Hematopoietic multipotent progenitor cell treated with erythropoietin and hydrocortisone succinate and interleukin-3 and kit ligand, for 4 days (in vitro differentiated cells): ENCODE data around the gene CDC42EP2.

ENCODE experiments used
- DNase-seq: peaks from one replicate; pipeline ENCODE4 v3.0.0-alpha.2; 2015

CDC42EP2 gene, protein sequence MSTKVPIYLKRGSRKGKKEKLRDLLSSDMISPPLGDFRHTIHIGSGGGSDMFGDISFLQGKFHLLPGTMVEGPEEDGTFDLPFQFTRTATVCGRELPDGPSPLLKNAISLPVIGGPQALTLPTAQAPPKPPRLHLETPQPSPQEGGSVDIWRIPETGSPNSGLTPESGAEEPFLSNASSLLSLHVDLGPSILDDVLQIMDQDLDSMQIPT

DNA sequence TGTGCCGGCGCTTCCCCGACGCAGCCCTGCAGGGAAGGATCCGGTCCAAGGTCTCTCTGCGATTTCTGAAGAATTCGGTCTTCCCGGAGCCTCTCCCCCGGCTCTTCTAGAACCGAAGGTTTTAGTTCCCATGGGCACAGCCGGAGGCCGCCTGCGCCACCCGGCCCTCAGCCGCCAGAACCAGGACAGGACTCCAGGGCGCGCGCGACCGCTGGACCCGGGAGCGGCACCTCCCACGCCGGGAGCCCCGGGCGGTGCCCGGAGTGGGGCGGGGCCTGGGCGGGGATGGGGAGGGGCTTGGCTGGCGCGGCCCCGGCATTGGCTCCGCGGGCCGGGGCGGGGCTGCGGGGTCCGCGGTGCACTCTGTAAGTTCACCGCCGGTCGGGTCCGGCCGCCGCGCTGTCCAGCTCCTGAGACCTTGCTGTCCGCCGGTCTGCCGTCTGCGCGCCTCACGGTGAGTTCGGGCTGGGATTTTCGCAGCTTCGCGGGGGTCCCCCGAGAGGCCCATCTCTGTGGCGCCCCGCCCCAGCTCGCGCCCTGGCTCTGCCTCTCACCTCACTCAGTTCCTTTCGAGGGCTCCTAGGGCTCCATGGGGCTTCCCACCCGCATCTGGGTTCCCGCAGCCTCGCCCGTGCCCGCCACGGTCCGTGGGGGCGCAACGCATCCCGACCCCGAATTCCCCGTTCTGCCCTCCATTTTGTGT, at the start of gene CDC42EP2:
Gene CDC42EP2 (plus strand): TSS at position 366 of the 703 bp plus-strand sequence. CDS start 6,033 bp downstream, outside the sequence.
- peak; percentile 86 for DNase-seq

DNA sequence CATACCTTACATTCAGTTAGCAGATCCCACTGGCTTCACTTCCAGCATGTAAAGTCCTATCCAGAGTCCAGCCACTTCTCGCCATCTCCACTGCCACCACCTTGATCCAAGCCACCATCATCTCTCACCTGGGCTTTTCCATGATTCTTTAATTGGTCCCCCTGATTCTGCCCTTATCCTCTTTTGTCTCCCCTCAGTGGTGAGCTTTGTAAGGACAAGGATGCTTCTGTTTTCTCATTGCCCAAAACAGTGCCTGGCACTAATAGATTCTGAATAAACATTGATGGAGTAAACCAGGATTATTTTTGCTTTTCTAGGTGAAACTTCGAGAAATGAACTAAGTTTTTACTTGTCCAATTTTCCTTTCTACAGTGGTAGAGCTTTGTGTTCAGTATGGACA, 48.5 kb upstream of the CDC42EP2 start:
- DNase-seq: peak; percentile 41

DNA sequence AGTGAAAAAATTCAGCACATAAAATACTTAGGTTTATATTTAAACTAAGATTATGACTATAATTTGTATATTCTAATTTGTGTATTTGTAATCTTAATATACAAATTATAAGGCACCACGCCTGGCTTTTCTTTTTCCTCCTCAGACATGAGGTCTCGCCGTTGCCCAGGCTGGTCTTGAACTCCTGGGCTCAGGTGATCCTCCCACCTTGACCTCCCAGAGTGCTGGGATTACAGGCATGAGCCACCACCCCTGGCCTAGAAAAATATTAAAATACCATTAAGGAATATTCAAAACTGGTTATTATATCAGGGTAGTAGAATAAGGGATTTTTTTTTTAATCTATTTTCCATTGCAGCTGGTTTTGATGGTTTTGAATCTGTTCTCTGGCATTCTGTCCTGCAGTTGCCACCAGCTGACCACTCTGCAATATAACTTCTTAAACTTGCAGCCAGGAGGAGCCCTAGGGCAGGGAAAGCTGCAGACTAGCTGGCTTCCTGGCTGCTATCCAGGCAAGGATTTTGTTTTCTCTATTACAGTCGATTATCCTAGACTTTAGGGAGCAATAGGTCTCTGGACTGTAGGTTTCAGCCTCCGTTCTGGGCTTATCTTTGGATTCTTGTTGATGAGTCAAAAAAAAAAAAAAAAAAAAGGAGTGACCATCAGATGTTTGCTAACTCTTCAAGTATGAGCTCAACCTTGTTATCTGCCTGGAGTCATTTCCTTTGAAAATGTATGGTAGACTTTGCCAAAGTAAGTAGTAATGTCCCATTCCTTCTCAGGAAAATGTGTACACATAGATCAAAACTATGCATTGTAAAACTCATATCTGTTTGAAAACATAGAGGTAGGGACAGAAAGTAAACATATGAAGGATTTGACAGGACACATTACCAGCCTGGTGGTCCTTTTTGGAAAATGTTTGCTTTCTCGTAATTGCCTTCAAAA, 39.7 kb upstream of the CDC42EP2 start:
- peak; percentile 84 for DNase-seq

DNA sequence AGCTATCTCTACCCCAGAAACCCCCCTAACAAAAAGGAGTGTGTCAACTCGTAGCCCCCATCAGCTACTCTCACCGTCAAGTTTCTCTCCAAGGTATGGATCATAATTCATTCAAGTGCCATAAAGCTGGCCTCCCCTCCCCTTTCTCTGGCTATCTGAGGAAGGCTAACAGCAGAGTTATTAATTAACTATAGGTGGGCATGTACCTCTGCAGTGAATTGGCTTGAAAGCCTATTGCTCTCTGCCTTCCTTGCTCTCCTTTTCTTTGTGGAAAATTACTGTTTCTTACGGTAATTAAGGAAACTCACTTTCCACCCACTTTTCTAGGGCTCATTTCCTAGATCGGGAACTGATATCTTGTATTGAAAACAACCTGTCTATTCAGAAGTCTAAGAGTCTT, 38.8 kb upstream of the CDC42EP2 start:
- DNase-seq: no peak

DNA sequence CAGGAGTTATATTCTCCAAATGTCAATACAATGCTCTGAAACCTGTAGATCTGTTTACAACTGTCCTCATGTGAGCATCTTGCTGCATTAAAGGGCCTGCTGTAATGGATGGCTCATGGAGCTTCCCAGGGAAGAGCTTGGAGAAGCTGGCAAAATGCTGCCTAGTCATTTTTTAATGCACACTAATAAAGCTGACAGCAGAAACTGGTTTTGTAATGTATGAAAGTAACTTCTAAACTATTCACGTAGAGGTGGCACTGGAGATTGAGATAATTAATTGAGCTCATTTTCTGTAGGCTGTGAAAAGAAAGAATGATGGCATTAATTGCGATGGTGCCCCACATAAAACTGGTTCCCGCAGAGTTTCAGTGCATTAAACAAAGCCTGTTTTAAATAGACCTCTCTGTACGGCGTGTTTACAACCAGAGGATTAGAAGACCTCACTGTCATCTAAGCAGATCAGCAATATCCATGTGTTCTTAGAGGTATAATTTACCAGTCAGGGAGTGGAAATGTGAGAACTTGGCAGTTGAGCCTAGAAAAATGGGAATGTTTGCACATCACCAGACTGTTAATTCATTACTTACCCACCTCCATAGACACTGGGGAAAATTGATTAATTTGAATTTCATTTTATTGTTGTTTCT, 36.9 kb upstream of the CDC42EP2 start:
- no peak for DNase-seq

DNA sequence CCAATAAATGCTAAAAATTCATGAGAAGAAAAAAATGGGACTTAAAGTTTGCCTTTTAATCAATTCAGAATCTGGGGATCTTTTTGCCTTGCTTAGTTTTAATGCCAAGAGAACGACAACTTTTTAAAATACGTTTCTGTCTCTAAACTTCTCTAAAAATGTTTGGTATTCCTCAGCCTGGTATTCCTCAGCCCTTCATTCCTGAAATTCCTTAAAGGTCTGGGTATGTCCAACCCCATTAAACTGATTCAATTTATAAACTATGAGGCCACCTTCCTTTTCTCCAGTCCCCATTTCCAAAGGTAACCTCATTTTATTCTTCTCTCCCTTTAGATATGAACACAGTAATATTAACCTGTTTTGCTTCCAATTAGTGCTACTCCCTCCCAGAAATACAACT, 36.3 kb upstream of the CDC42EP2 start:
- DNase-seq: no peak

DNA sequence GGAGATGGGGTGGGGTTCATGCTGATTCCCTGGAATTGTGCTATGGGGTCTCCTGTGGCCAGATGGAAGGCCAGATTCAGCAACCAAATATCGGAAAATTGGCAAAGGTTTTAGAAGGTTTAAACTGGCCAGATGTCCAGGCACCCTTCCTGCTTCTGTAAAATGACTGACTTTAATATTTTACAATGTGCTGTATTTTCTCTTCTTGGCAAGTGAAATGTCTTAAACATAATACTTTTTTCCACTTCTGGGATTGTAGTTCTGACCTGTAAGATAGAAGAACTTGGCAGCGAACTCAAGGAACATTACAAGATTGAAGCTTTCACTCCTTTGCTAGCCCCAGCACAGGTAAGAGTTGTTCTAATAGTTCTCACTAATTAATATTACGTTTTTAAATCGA, 35.4 kb upstream of the CDC42EP2 start:
- no peak for DNase-seq

DNA sequence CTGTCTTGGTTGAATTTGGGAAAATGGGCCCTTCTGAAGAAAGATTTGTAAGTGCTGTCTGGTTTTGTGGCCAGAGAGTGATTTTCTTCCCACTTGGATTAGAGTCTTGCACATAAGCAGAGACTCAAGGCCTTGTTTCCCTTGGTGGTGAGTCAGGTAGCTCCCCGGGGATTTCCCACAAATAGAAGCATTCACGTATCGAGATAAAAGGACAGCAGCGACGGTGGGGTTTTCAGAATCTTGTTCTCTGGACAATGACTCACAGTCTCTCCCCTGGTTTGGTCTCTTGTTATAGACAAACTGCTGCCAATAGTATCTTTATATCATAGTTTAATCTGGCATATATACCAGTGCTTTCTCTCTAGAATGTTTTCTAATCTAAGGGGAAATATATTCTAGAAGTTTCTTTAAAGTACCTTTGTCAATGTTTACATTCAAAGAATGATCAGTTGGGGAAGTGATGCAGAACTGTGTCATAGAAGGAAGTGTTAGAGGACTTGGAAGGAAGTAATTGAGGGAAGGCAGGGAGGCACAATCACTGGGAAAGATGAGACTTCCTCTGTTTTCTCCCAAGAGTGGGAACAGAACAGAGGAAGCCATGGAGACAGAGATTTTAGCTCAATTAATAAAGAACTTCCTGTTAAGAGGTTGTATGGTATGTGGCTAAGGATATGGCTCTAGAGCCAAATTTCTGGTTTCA, 34.8 kb upstream of the CDC42EP2 start:
- no peak for DNase-seq

DNA sequence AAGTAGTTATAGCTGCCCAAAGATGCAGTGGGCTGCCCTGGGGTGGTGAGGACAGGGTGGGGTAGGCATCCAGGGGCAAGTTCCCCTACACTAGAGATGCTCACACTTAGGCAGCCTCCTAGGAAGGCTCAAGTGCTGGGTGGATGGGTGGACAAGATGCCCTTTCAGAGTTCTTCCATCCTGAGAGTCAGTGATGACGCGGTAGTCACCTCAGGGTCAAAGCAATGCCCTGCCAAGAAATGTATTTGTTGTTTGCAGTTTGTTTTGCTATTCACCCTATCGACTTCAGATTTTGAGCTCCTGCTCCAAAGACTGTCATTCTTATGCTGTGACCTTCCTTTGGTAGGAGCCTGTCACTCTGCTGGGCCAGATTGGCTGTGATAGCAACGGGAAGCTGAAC, 34.0 kb upstream of the CDC42EP2 start:
- DNase-seq: no peak

DNA sequence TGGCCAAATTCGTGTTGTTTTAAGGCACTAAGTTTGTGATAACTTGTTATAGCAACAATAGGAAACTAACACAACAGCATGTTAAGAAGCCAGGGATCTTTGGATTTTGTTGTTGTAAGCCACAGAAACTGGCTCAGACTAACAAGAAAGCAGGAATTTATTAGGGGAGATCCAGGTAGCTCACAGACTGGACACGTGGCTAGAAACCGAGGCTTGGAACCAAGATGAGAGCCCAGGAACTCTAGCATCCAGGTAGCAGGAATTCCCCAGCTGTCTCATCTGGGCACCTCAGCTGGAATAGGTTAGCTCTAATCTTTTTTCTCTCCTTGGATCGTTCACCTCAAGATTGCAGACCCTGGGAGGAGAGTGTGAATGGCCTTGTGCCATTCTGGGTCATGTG, 28.0 kb upstream of the CDC42EP2 start:
- DNase-seq: no peak

DNA sequence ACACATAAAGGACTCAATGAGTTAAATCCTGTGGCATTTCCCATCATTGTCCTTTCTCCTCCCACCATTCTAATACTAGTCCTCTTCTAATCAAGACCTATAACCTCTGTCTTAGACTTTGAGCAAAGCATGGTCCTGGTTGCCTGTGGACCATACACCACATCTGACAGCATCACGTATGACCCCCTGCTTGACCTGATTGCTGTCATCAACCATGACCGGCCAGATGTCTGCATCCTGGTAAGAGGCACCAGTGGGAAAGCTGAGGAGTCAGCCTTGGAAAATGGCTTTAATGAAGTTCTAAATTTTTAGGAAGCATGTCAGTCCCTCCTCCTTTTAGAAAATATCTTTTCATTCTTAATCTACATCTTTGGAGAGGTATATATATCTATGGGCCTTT, 27.1 kb upstream of the CDC42EP2 start:
- DNase-seq: no peak

DNA sequence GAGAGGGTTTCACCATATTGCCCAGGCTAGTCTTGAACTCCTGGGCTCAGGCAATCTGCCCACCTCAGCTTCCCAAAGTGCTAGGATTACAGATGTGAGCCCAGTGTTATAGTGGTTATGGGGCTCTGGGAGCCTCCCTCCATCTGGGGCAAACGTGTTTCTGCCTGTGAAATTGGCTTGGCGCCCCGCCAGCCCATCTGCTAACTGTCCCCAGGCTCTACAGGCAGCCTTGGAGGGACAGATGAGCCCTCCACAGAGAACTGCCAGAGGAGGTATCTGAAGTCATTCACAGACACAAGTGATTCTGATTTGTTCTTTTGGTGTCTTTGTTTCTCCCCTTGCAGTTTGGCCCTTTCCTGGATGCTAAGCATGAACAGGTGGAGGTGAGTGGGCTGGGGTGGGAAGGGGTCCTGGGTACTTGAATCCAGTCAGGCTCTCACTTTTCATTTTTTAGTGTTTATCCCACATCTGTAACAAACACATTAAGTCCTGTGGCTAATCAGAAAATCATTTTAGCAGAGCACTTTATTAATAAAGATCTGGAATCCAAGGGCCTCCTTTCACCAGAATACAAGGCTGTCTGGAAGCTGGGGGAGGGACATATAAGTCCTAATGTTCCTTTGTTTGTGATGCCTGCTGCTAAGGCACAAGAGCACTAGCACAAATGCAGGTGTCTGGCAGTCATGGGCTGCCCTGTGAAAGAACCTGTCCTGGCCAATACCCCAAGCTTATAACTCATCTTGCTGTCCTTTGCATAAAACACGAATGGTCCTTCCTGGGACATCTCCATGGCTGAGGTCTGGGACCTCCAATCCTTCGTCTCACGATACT, 25.7 kb upstream of the CDC42EP2 start:
- peak; percentile 61 for DNase-seq

DNA sequence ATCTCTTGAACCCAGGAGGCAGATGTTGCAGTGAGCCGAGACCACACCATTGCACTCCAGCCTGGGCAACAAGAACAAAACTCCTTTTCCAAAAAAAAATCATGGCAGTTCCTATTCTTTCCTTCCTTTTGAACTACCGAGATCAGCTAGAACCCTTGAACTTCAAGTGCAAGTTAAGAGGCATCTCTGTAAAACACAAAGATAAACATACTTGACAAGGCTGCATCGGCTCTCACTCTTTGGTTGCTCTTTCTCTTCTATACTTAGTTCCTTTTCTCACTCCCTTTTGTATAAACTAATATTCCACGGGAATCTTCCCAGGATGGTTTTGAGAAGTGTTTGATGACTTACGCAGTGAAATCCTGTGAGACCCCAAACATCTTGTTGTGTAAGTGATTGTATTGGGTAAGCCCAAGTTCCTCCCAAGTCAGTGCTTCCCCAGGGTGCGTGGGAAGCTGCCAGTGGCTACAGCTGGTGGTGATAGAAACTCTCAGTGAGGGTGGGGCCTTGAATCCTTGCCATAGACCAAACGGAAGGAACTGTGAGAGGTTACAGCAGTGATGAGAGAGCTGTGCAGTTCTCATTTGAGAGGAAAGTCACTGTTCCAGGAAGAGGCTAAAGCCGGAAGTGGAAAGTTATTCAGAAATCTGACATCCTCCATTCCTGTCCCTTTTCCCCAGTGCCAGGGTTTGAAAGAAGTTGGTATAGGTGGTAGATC, 24.1 kb upstream of the CDC42EP2 start:
- DNase-seq: peak; percentile 88

DNA sequence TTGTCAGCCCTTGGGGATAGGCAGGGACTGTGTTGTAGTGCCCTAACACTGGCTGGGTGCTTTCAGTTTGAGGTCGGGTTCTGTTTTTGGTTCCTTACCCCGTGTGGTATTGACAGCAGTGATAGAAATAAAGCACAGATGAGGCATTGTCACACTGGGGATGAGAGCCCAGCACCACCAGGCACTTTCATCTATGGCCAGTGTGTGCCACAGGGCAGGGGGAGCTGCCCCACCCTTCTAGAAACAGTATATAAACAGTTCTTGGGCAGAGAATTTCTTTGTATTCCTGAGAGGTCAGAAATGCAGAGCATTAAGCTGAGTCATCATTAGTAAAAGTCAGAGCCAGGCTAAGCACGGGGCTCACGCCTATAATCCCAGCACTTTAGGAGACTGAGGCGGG, 23.1 kb upstream of the CDC42EP2 start:
- no peak for DNase-seq

DNA sequence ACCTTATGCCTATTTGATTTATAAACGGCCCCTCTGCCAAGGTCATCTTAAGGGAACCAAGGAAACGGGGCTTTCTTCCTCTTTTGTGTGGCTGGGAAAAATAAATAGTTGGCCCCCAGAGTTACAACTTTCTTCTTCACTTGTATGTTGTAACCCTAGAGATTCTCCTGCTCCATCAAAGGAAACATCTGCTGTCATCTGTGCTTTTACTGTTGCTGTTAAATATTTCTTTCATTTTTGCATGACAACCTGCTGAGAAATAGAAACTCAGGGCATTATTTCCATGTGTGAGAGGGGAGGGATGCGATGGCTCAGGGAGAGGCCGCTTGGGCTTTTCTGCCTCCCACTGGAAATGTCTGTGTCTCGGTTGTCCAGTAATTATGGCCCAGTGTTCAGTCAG, 21.8 kb upstream of the CDC42EP2 start:
- DNase-seq: no peak

DNA sequence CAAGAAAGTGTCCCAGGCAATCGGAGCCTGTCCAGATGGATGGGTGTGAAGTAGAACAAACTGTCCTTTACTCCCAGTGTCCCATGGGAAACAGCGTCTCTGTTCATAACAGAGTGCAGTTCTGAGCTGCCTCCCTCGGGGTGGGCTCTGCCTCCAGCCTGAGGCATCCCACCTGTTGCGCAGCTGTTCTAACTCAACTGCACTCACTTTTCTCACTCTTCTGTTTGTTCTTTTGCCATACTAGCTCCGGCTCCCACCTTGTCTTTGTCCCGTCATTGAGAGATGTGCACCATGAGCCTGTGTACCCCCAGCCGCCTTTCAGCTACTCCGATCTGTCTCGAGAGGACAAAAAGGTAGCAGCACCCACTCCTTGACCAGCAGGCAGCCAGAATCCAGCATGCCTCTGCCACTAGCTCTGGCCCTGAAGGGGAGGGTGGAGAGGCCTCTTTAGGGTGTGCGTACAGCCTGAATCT, 20.7 kb upstream of the CDC42EP2 start:
- DNase-seq: no peak

DNA sequence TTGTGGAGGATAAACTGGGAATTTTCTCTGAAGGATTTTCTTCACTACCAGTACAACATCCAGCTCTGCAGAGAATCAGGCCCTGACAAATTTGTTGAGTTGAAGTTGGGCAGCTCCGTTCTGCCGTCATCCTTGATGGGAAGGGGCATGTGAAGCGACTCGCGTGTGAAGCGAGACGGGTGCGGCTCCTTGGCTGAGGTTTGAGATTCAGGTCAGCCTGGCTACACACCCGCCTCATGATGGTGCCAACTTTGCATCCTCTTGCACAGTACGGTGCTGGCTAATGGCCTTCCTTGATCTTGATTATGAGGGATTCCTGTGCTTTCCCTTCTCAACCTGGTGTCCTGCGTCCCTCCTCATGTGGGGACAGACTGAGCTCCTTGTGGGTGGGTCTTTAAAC, 19.7 kb upstream of the CDC42EP2 start:
- DNase-seq: no peak

DNA sequence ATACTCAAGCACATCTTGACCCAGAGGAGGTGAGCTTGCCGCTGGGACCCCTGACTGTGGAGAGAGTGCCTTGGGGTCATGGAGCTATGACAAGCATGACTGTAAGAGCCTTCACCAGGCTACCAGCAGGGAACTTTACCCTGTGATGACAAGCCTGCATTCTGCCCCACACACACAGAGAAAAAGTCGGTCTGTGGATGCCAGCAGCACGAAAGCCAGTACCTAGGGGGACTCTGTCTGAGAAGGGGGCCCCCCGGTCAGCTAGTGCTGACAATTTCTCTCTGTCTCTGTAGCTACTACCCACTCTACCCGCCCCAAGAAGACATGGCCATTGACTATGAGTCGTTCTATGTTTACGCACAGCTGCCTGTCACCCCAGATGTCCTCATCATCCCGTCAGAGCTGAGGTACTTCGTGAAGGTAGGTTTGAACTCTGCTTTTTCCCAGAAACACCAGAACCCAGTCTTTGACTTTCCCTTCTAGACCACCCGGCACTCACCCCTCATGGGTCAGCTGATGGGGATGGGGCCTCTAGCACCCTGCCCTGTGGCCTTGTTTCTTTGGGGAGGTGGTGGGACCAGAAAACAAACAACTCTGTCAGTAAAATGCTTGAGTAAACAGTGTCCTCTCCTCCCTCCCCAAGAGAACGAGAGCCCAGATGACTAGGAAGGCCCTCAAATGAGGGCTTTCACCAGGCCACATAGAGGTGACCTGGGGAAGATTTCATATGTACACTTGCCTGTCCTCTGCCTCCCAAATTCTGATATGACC, 18.9 kb upstream of the CDC42EP2 start:
- no peak for DNase-seq

DNA sequence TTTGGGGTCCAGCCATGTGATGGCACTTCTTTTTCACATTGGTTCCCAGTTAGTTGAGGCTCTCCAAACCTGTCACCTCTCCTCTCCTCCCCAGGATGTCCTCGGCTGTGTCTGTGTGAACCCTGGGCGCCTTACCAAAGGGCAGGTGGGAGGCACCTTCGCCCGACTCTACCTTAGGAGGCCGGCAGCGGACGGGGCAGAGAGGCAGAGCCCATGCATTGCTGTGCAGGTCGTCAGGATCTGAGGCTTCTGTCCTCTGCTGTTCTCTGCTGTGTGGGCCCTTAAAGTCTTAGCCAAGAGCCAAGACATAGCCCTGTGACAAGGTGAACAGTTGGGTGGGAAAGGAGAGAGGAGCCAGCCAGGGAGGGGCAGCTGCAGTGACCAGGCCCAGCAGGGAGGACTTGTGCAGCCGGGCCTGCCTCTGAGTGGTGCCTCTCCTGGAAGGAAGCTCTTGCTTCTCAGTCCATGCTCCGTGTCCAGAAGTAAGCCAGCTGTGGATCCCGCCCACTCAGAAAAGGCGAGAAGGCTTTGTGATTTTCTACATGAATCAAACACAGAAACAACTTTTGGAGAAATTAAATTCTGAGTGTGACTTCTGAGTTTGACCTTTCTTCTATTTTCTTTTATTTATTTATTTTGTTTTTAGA, 17.5 kb upstream of the CDC42EP2 start:
- DNase-seq: no peak
